ENCODE results near the gene DIS3L2.

The DIS3L2 gene

DNA sequence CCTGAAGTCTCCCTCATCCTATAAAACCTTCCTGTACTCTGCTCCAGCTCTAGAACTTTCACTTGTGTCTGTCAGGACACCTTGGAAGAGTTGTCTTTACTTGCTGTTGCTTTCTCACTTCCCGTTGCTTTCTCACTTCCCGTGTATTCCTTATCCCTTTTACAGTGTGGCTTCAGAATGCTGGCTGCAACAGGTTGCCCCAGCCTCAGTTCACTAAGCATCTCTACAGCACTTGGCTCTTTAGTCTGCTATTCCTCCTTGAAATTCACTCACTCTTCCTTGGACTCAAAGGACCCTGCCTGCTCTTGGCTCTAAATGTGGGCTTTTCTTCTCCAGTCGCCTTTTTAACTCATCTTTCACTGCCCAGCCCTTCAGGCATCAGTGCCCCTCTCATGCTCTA is 254.5 kb downstream of the DIS3L2 start:
- H3K4me3 ChIP-seq (ENCODE audit: low read depth, low read length): no peak overlapping the region
- DNase-seq (ENCODE audit: low read depth): no peak
- TF ChIP-seq, protein P1, sequence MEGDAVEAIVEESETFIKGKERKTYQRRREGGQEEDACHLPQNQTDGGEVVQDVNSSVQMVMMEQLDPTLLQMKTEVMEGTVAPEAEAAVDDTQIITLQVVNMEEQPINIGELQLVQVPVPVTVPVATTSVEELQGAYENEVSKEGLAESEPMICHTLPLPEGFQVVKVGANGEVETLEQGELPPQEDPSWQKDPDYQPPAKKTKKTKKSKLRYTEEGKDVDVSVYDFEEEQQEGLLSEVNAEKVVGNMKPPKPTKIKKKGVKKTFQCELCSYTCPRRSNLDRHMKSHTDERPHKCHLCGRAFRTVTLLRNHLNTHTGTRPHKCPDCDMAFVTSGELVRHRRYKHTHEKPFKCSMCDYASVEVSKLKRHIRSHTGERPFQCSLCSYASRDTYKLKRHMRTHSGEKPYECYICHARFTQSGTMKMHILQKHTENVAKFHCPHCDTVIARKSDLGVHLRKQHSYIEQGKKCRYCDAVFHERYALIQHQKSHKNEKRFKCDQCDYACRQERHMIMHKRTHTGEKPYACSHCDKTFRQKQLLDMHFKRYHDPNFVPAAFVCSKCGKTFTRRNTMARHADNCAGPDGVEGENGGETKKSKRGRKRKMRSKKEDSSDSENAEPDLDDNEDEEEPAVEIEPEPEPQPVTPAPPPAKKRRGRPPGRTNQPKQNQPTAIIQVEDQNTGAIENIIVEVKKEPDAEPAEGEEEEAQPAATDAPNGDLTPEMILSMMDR (conservative IDR thresholded peaks at IDR 0.05; ENCODE audit: low read depth, low read length): no peak

DNA sequence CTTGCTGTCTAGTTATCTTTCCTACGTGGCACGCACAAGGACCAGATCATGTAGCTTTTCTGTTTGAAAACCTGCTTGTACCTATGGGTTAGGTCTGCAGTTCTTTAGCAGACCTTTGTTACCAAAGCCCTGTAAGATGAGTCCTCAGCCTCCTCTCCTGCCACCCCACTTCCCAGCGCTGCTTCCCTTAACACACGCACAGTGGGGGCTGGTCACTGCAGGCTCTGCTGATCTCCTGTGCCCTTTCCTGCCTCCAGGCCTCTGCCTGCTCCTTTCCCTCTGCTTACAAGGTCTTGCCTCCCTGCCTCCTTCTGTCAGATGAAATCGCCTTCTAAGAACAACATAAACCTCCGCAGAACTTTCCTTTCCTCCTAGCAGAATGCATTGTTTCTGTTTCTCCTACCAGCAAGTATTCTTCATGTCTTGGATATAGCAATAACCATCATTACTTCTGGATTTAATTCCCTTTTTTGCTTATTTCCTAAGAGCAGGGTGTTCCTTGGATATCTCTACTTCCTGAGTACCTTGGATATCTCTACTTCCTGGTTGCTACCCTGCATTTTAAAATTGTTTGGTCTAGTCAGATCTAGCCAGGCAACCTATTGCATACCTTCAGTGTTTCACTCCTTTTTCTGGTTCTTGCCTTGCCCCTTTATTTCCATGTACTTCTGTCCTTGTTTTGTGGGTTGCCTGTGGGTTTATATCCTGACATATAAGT is 257.4 kb downstream of the DIS3L2 start:
- H3K4me3 ChIP-seq (ENCODE audit: low read depth, low read length): no peak overlapping the region
- DNase-seq (ENCODE audit: low read depth): no peak
- TF ChIP-seq, protein P1 (conservative IDR thresholded peaks at IDR 0.05; ENCODE audit: low read depth, low read length): no peak

DNA sequence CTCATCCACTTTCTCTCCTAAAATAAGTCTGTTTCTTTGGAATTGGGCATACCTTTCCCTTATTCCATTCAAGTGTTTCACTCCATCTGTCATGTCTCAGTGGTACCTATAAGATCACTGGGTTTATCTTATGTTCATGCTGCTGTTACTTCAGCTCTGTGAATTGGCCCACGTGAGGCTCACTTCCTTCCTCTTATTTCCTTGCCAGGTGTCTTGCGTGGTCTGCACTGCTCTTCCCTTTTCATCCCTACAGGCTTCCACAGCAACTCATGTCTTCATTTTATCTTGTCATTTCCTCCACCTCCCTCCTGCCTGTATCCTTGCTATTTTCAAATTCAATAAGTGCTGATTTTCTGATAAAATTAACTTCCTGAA is 258.0 kb downstream of the DIS3L2 start:
- no peak for DNase-seq (ENCODE audit: low read depth)
- TF ChIP-seq, protein P1 (conservative IDR thresholded peaks at IDR 0.05; ENCODE audit: low read depth, low read length): no peak
- no peak overlapping the region for H3K4me3 ChIP-seq (ENCODE audit: low read depth, low read length)

DNA sequence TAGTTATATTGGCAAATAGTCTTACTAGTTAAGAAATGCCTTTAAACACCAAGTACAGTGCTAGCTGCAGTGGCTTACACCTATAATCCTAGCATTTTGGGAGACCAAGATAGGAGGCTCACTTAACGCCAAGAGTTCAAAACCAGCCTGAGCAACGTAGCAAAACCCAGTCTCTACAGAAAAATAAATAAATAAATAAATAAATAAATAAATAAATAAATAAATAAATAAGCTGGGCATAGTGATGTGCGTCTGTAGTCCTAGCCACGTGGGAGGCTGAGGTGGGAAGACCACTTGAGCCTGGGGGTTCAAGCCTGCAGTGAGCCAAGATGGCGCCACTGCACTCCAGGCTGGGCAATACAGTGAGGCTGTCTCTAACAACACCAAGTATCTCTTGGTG is 258.4 kb downstream of the DIS3L2 start:
- H3K4me3 ChIP-seq (ENCODE audit: low read depth, low read length): no peak overlapping the region
- no peak for DNase-seq (ENCODE audit: low read depth)
- TF ChIP-seq, protein P1 (conservative IDR thresholded peaks at IDR 0.05; ENCODE audit: low read depth, low read length): no peak

DNA sequence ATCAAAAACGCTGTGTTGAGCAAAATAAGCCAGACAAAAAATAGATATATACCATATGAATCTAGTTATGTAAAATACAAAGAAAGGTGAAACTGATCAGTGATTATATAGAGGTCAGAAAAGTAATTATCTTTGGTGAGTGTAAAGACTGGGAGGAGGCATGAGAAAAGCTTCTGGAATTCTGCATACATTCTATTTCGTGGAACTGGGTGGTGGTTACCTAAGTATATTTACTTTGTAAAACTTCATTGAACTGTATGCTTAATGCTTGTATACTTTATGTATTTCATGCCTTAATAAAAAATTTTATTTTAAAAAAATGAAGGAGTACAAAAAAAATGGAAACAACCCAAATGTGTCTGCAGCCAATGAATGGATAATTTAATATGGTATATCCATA is 263.9 kb downstream of the DIS3L2 start:
- TF ChIP-seq, protein P1 (conservative IDR thresholded peaks at IDR 0.05; ENCODE audit: low read depth, low read length): no peak
- DNase-seq (ENCODE audit: low read depth): no peak
- no peak overlapping the region for H3K4me3 ChIP-seq (ENCODE audit: low read depth, low read length)

DNA sequence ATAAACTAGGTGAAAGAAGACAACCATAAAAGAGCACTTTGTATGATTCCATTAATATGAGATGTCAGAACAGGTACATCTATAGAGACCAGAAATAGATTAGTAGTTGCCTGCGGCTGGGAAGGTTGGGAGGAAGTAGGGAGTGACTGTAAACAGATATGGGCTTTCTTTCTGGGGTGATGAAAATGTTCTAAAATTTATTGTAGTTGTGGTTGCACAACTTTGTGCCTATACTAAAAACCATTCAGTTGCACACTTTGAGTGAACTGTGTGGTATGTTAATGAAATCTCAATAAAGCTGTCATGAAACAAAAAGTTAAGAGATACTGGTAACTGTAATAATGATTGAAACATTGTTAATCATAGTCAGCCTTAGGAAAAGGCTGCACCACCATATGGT is 264.4 kb downstream of the DIS3L2 start:
- H3K4me3 ChIP-seq (ENCODE audit: low read depth, low read length): no peak overlapping the region
- TF ChIP-seq, protein P1 (conservative IDR thresholded peaks at IDR 0.05; ENCODE audit: low read depth, low read length): no peak
- no peak for DNase-seq (ENCODE audit: low read depth)

DNA sequence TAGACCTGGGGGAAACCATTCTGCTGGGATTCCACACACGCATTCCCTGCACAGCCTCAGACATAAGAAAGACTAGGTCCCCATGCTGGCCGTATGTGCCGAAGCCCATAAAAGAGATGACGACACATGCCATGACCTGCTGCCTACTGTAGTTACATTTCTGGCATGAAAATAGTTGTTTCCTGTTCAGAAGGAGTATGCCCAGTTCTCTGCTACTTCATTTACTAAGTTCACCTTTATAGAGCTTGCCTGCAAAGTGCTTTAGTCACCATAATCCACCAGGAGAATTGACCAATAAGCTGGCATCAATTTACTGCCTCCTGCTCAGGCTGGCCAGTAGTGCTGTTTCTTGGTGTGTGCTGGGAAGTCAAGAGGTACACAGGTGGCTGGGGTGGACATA is 266.8 kb downstream of the DIS3L2 start:
- TF ChIP-seq, protein P1 (conservative IDR thresholded peaks at IDR 0.05; ENCODE audit: low read depth, low read length): no peak
- DNase-seq (ENCODE audit: low read depth): no peak
- H3K4me3 ChIP-seq (ENCODE audit: low read depth, low read length): no peak overlapping the region

All from choroid plexus epithelial cell (primary cell).